Mucosa of descending colon (tissue), 3 donors: ENCODE measurements around the gene TEDC1. TPM values are rescaled to one million over a fixed set of nuclear protein-coding genes. Genes with fewer than 3 reads are reported as not detected.

Experiments used
- ATAC-seq: fragments of 200-7000 bp; cut with Tn5 transposase; one replicate; pipeline ENCODE4 v1.9.1; 2020; ENCODE audit warnings: mild to moderate bottlenecking, moderate library complexity
- DNase-seq, 3 donors: peaks; one replicate each; pipeline ENCODE4 v3.0.0-alpha.2; 2020
- H3K36me3 ChIP-seq: fragments of 200-600 bp; one replicate; pipeline ENCODE4 v1.8.0; 2021; ENCODE audit warnings: low read depth, mild to moderate bottlenecking
- H3K4me1 ChIP-seq: fragments of 200-600 bp; one replicate; pipeline ENCODE4 v1.8.0; 2021; ENCODE audit warnings: low read depth, mild to moderate bottlenecking
- H3K4me3 ChIP-seq: fragments of 200-600 bp; one replicate; pipeline ENCODE4 v1.8.0; 2021; ENCODE audit warnings: mild to moderate bottlenecking
- H3K9me3 ChIP-seq: fragments of 200-600 bp; one replicate; pipeline ENCODE4 v1.8.0; 2021; ENCODE audit warnings: mild to moderate bottlenecking
- intact Hi-C, 2 donors: fragments of 100-400 bp; cut with DNase I in 1 of 2; cut with micrococcal nuclease in 1 of 2; formaldehyde crosslinking; loops; one replicate each; pipeline versions ENCODE4 v1.11.0 to v1.11.1; 2022; cut with DNase I, micrococcal nuclease
- total RNA-seq, 3 donors: library from RNA; stranded (reverse); fragmentation: NEBNext Ultra II Directional in 2 of 3; extraction: Animal tissue kit (Norgen Biotek cat#: 25700) in 2 of 3; gene quantifications; one replicate each; pipeline versions ENCODE4 v1.2.1 to v1.2.4, GENCODE V29; 2021 to 2023
- TF ChIP-seq, protein P1 (sequence below): fragments of 200-600 bp; IDR thresholded peaks from one replicate; pipeline ENCODE4 v1.8.0; 2022; ENCODE audit warnings: antibody characterized with exemption, mild to moderate bottlenecking
- donor health status: DM: no; HTN: no; CAD: no; lungs with moderate emphysema.
- donor health status: DM: no; HTN: no; CAD: no.
- donor health status: DM: no; HTN: yes; CAD: no.

Gene TEDC1
- total RNA-seq, 3 donors from 2014 or later: 11.8 to 23.9 (median 21.8) TPM

DNA sequence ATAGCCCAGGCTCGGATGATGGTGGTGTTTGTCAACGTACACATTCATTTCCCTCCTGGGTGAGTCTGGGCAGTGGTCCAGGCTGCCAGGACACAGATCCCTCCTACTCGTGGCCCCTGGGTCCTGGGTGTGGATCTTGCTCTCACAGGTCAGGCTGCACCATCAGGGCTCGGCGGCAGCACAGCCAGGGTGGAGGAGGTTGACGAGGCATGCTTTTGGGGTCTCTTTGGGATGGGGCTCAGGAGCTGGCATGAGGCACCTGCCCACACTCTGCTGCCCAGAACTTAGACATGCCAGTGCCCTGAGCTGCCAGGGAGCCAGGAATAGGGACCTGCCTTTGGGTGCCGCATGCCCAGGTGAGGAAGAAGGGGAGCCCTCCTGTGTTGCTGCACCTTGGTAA, 45.0 kb downstream of the TEDC1 start:
- ATAC-seq (no peak), DNase-seq (no peak)
- no peaks in the 10 kb centered on the region for H3K36me3 ChIP-seq
- no peaks in the 10 kb centered on the region for H3K4me1 ChIP-seq
- no peak overlapping the region for H3K4me3 ChIP-seq
- no peaks in the 10 kb centered on the region for H3K9me3 ChIP-seq
- TF ChIP-seq, protein P1, sequence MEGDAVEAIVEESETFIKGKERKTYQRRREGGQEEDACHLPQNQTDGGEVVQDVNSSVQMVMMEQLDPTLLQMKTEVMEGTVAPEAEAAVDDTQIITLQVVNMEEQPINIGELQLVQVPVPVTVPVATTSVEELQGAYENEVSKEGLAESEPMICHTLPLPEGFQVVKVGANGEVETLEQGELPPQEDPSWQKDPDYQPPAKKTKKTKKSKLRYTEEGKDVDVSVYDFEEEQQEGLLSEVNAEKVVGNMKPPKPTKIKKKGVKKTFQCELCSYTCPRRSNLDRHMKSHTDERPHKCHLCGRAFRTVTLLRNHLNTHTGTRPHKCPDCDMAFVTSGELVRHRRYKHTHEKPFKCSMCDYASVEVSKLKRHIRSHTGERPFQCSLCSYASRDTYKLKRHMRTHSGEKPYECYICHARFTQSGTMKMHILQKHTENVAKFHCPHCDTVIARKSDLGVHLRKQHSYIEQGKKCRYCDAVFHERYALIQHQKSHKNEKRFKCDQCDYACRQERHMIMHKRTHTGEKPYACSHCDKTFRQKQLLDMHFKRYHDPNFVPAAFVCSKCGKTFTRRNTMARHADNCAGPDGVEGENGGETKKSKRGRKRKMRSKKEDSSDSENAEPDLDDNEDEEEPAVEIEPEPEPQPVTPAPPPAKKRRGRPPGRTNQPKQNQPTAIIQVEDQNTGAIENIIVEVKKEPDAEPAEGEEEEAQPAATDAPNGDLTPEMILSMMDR: no peak
- intact Hi-C loops: no loop called here

DNA sequence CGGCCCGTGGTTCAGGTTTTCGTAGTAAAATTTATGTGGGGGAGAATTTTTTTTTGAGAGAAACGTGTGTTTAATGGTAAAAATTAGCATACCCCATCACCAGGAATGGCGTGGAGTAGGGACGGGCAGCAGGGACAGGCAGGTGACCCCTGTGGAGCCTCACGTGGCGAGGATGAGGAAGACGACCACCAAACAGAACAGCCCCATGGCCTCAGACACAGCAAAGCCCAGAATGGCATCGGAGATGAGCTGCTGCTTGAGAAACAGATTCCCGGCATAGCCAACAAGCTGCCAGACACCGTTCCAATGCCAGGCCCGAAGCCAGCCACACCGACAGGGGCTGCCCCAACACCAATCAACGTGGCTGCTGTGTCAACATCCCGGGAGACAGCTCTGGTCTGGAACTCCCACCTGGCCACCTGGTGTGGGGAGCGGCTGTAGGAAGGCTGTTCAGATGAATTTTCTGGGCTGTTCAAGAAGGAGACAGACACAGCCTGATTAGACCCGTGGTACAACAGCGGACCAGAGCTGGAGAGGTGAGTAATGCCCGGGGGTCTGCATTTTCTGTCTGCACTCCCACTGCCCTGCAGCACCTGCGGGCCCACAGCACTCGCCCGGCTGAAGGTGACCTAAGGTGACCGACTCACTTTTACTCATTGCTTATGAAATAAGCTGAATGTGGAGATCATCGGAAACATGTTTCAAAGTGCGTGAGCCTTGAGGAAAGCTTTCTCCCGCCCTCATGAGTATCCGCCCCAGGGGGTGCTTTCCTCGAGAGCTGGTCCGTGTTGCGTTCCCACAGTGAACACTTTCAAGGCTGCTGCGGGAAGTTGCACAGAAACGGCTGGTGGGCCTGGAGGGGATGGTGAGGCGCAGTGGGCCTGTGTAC, 45.9 kb downstream of the TEDC1 start:
- intact Hi-C loops: no loop called here
- Histone ChIP-seq H3K36me3 (no peaks in the 10 kb centered on the region), H3K4me1 (no peaks in the 10 kb centered on the region), H3K9me3 (no peaks in the 10 kb centered on the region), H3K4me3 (no peak overlapping the region)
- ATAC-seq (peak; percentile 13), DNase-seq (no peak)
- TF ChIP-seq, protein P1: no peak

DNA sequence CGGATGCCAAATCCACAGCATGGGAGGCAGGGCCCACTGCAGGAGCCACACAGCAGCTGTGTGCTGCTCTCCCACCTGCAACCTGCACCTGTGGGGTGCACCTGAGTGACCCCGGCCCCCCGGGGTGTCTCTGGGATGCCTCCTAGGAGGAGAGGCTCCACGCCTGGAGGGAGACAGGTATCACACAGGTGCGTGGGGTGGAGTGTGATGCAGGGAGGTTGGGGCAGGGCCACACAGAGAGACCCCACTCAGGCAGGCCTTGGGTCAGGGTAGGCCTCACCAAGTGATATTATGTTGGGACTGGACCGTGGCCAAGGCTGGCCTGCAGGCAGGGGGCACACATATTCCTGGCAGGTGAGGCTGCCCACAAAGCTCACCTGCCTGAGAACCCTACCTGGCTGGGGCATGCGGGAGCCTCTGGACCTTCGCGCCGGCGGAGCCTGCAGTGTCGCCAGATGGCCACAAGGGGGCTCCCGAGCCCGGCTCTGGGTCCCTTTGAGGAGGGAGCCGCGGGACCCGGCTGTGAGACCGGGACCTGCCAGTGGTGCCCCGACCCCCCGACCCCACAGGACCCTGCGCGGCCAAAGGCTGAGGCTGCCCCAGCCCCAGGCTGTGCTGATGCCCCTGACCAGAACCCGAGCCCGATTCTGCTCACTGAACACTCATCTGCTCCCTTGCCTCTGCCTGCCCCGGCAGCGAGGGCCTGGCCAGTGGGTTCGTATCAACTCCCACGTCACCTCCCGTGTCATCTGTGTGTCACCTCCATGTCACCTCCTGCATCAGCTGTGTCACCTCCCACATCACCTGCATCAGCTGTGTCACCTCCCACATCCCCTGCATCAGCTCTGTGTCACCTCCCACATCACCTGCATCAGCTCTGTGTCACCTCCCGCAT, 46.8 kb downstream of the TEDC1 start:
- intact Hi-C loops: no loop called here
- Histone ChIP-seq H3K36me3 (no peaks in the 10 kb centered on the region), H3K4me1 (no peaks in the 10 kb centered on the region), H3K4me3 (no peak overlapping the region), H3K9me3 (no peaks in the 10 kb centered on the region)
- TF ChIP-seq, protein P1: peak; percentile 99
- ATAC-seq: peak; percentile 90
- peak; percentile 67 to 80 (median 79) for DNase-seq

DNA sequence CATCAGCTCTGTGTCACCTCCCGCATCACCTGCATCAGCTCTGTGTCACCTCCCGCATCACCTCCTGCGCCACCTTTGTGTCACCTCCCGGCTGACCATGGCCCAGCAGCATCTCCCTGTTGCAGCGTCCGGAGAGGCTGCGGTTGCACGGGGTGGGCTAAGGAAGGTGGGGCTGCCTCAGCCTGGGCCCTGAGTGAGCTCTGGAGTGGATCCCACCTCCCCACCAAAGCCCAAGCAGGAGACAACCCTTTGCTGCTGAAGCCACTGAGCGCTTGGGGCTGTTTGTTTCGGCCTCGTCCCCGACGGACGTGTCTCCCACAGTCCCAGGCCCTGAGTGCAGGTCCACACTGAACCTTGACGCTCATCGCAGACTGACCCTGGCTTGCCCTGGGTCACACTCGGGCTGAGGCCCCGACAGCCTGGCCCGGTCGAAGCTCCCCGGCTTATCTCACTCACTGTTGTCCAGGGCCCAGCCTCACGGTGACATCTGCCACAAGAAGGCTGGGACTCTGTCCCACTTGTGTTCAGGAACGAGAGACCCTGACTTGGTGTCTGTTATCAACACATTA, 47.5 kb downstream of the TEDC1 start:
- TF ChIP-seq, protein P1: no peak
- Histone ChIP-seq H3K9me3 (no peaks in the 10 kb centered on the region), H3K36me3 (no peaks in the 10 kb centered on the region), H3K4me1 (no peaks in the 10 kb centered on the region), H3K4me3 (no peak overlapping the region)
- DNase-seq (no peak), ATAC-seq (no peak)
- intact Hi-C loops: no loop called here

DNA sequence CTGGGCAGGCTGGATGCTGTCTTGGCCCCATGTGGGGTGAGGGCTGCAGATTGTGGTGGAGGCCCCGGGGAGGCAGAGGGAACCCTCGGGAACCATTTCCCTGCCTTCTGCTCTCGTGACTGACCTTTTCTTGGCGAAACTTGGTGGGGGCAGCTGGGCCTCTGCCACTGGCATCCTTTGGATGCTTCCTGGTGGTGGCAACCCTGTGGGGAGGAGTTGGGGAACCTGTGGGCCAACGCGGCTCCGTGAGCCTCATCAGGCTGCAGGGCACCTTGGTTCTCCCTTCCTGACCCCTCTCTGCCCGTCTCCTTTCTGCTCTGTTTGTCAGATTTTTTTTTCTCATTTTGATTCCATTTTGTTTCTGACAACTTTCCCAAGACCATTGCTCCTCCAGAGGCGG, 49.8 kb downstream of the TEDC1 start:
- TF ChIP-seq, protein P1: no peak
- Histone ChIP-seq H3K9me3 (no peaks in the 10 kb centered on the region), H3K4me1 (no peaks in the 10 kb centered on the region), H3K36me3 (no peaks in the 10 kb centered on the region), H3K4me3 (no peak overlapping the region)
- DNase-seq: no peak
- intact Hi-C loops: no loop called here
- no peak for ATAC-seq
